Esophagus squamous epithelium (tissue), 4 donors: Measurements from ENCODE around the gene RADIL.

Experiments used
- CTCF ChIP-seq, 6 experiments: fragments of 450-650 bp in 4 of 6; fragments of 200-600 bp in 2 of 6; sonication (generic) in 2 of 6; IDR thresholded peaks; one replicate each; pipeline ENCODE4 v1.5.1; 2016 to 2019; ENCODE audit warnings: antibody characterized with exemption in 6 of 6, mild to moderate bottlenecking in 4 of 6, moderate library complexity in 4 of 6
- POLR2A ChIP-seq, 4 donors: fragments of 450-650 bp; IDR thresholded peaks; one replicate each; pipeline ENCODE4 v1.6.1; 2017; ENCODE audit warnings: antibody characterized with exemption in 4 of 4, mild to moderate bottlenecking in 4 of 4, moderate library complexity in 3 of 4

- TF ChIP-seq CTCF (IDR thresholded peaks at IDR 0.05) (no peak), POLR2A (IDR thresholded peaks at IDR 0.05) (no peak)
Measured at GRCh38 chr7:4774007-4774406, 109.5 kb downstream of the RADIL start.
